ENCODE measurements around the gene XPNPEP1.

Gene XPNPEP1

GRCh38 chr10:109845308-109845707, 78.0 kb downstream of the XPNPEP1 start:
- Histone ChIP-seq H3K27me3 (ENCODE audit: control insufficient read depth, low read length) (peaks cover 22% of the 10 kb centered on the region), H3K9me3 (ENCODE audit: control insufficient read depth, insufficient read depth, low read length) (no peaks in the 10 kb centered on the region), H4K20me1 (ENCODE audit: control insufficient read depth, insufficient read depth, low read depth, low read length) (no peaks in the 10 kb centered on the region), H3K27ac (ENCODE audit: low read depth, low read length) (no peak overlapping the region), H3K4me2 (ENCODE audit: low read length) (no peak overlapping the region), H3F3A (ENCODE audit: control insufficient read depth, insufficient read depth) (no peaks in the 10 kb centered on the region), H3K36me3 (ENCODE audit: control insufficient read depth, low read length) (no peaks in the 10 kb centered on the region), H3K9me2 (replicated peaks; ENCODE audit: control insufficient read depth, low read length) (no peaks in the 10 kb centered on the region), H3K4me3 (ENCODE audit: low read length) (no peak overlapping the region), H3K79me2 (ENCODE audit: control insufficient read depth, low read length) (no peaks in the 10 kb centered on the region), H3K4me1 (ENCODE audit: control insufficient read depth, low read length) (no peaks in the 10 kb centered on the region)
- TF ChIP-seq EZH2phosphoT487 (IDR thresholded peaks at IDR 0.05; ENCODE audit: borderline replicate concordance, low read length) (no peak), CTCF (IDR thresholded peaks at IDR 0.05; ENCODE audit: low read depth, low read length, poor library complexity, severe bottlenecking) (no peak)

- TF ChIP-seq CTCF (IDR thresholded peaks at IDR 0.05; ENCODE audit: low read depth, low read length, poor library complexity, severe bottlenecking) (no peak), EZH2phosphoT487 (IDR thresholded peaks at IDR 0.05; ENCODE audit: borderline replicate concordance, low read length) (no peak)
- 0 out of 2 replicates have a peak, but pooled peaks cover 5% of the 10 kb centered on the region for H3K27me3 ChIP-seq (ENCODE audit: control insufficient read depth, low read length)
- H3K9me3 ChIP-seq (ENCODE audit: control insufficient read depth, insufficient read depth, low read length) = no peaks in the 10 kb centered on the region
- no peaks in the 10 kb centered on the region for H3K4me1 ChIP-seq (ENCODE audit: control insufficient read depth, low read length)
- no peak overlapping the region for H3K27ac ChIP-seq (ENCODE audit: low read depth, low read length)
- no peaks in the 10 kb centered on the region for H3K9me2 ChIP-seq (replicated peaks; ENCODE audit: control insufficient read depth, low read length)
- H3K36me3 ChIP-seq (ENCODE audit: control insufficient read depth, low read length) = no peaks in the 10 kb centered on the region
- no peaks in the 10 kb centered on the region for H4K20me1 ChIP-seq (ENCODE audit: control insufficient read depth, insufficient read depth, low read depth, low read length)
- H3K79me2 ChIP-seq (ENCODE audit: control insufficient read depth, low read length) = no peaks in the 10 kb centered on the region
- H3K4me3 ChIP-seq (ENCODE audit: low read length) = no peak overlapping the region
- H3K4me2 ChIP-seq (ENCODE audit: low read length) = no peak overlapping the region
- H3F3A ChIP-seq (ENCODE audit: control insufficient read depth, insufficient read depth) = no peaks in the 10 kb centered on the region
Measured at GRCh38 chr10:109838592-109839244, 84.6 kb downstream of the XPNPEP1 start.

GRCh38 chr10:109837384-109837783, 85.9 kb downstream of the XPNPEP1 start:
- Histone ChIP-seq H4K20me1 (ENCODE audit: control insufficient read depth, insufficient read depth, low read depth, low read length) (no peaks in the 10 kb centered on the region), H3K9me2 (replicated peaks; ENCODE audit: control insufficient read depth, low read length) (no peaks in the 10 kb centered on the region), H3K9me3 (ENCODE audit: control insufficient read depth, insufficient read depth, low read length) (no peaks in the 10 kb centered on the region), H3K79me2 (ENCODE audit: control insufficient read depth, low read length) (no peaks in the 10 kb centered on the region), H3K4me1 (ENCODE audit: control insufficient read depth, low read length) (no peaks in the 10 kb centered on the region), H3K27ac (ENCODE audit: low read depth, low read length) (no peak overlapping the region), H3K36me3 (ENCODE audit: control insufficient read depth, low read length) (no peaks in the 10 kb centered on the region), H3F3A (ENCODE audit: control insufficient read depth, insufficient read depth) (no peaks in the 10 kb centered on the region), H3K27me3 (ENCODE audit: control insufficient read depth, low read length) (0 out of 2 replicates have a peak, but pooled peaks cover 5% of the 10 kb centered on the region), H3K4me3 (ENCODE audit: low read length) (no peak overlapping the region), H3K4me2 (ENCODE audit: low read length) (no peak overlapping the region)
- TF ChIP-seq EZH2phosphoT487 (IDR thresholded peaks at IDR 0.05; ENCODE audit: borderline replicate concordance, low read length) (no peak), CTCF (IDR thresholded peaks at IDR 0.05; ENCODE audit: low read depth, low read length, poor library complexity, severe bottlenecking) (no peak)

Measured in DOHH2 (cell line).